Tibial nerve (tissue), 4 donors: ENCODE measurements around the gene NPLOC4. TPM values are rescaled to one million over a fixed set of nuclear protein-coding genes. Genes with fewer than 3 reads are reported as not detected.
A peak's percentile ranks its signal among the peaks of the same experiment; 100 is the strongest.

ENCODE experiments used
- DNase-seq, 2 donors: peaks; one replicate each; pipeline ENCODE4 v3.0.0-alpha.2; 2019; ENCODE audit warnings: low spot score in 2 of 2
- H3K27ac ChIP-seq, 4 donors: fragments of 200-600 bp; sonication (generic) in 3 of 4; one replicate each; pipeline ENCODE4 v1.5.1; 2017 to 2019; ENCODE audit warnings: mild to moderate bottlenecking in 1 of 4
- H3K27me3 ChIP-seq, 2 donors: fragments of 200-600 bp; sonication (generic) in 1 of 2; one replicate each; pipeline versions ENCODE4 v1.5.1 to v1.6.0; 2017 to 2019
- H3K36me3 ChIP-seq, 3 donors: fragments of 200-600 bp; sonication (generic); one replicate each; pipeline ENCODE4 v1.5.1; 2018 to 2019
- H3K4me1 ChIP-seq, 4 donors: fragments of 200-600 bp; sonication (generic) in 3 of 4; one replicate each; pipeline ENCODE4 v1.5.1; 2017 to 2019
- H3K4me3 ChIP-seq, 4 donors: fragments of 200-600 bp; sonication (generic) in 3 of 4; one replicate each; pipeline ENCODE4 v1.5.1; 2017 to 2019; ENCODE audit warnings: mild to moderate bottlenecking in 1 of 4, moderate library complexity in 1 of 4
- H3K9me3 ChIP-seq, 4 donors: fragments of 200-600 bp; sonication (generic) in 3 of 4; one replicate each; pipeline ENCODE4 v1.5.1; 2017 to 2019
- EP300 ChIP-seq, 2 donors: sonication (generic); formaldehyde crosslinking; IDR thresholded peaks; one replicate each; pipeline ENCODE4 v1.6.1; 2017; ENCODE audit warnings: antibody characterized with exemption in 2 of 2, mild to moderate bottlenecking in 1 of 2
- POLR2A ChIP-seq, 2 donors: fragments of 450-650 bp; IDR thresholded peaks; one replicate each; pipeline ENCODE4 v1.6.1; 2017; ENCODE audit warnings: antibody characterized with exemption in 2 of 2, mild to moderate bottlenecking in 2 of 2, moderate library complexity in 2 of 2
- WGBS, 2 donors: methylation state at CpG; one replicate each; pipeline ENCODE4 v1.1.5; 2018; 5-methylcytosine and 5-hydroxymethylcytosine counted together
- total RNA-seq, 4 donors: library from RNA; depleted of rRNA; stranded (reverse); fragments of >200 nt; gene quantifications; one replicate each; pipeline ENCODE4 v1.1.0, GENCODE V29; 2016
- TF ChIP-seq, protein P1 (sequence below), 5 experiments: fragments of 200-600 bp in 3 of 5; fragments of 450-650 bp in 2 of 5; sonication (generic) in 3 of 5; IDR thresholded peaks; one replicate each; pipeline ENCODE4 v1.5.1; 2016 to 2019; ENCODE audit warnings: antibody characterized with exemption in 5 of 5, mild to moderate bottlenecking in 3 of 5, moderate library complexity in 2 of 5

Gene NPLOC4
- total RNA-seq, 4 donors from 2014 or later, result 51.1 to 79.2 (median 62.1) TPM

GRCh38 chr17:81570964-81571363 lies 65.9 kb downstream of the NPLOC4 start:
- DNase-seq, result no peak
- Histone ChIP-seq H3K4me1 (peaks cover under 1 to 26% (median 19%) of the 10 kb centered on the region in 4 donors), H3K9me3 (no peaks in the 10 kb centered on the region), H3K27ac (no peak overlapping the region), H3K4me3 (no peak overlapping the region), H3K27me3 (no peaks in the 10 kb centered on the region), H3K36me3 (peaks cover 0 to 73% (median 7%) of the 10 kb centered on the region in 3 donors)
- WGBS, 2 donors, result 84 to 93% methylated on average over 11 of the region's 11 CpGs
- TF ChIP-seq POLR2A (IDR thresholded peaks at IDR 0.05), result no peak
- TF ChIP-seq, protein P1, sequence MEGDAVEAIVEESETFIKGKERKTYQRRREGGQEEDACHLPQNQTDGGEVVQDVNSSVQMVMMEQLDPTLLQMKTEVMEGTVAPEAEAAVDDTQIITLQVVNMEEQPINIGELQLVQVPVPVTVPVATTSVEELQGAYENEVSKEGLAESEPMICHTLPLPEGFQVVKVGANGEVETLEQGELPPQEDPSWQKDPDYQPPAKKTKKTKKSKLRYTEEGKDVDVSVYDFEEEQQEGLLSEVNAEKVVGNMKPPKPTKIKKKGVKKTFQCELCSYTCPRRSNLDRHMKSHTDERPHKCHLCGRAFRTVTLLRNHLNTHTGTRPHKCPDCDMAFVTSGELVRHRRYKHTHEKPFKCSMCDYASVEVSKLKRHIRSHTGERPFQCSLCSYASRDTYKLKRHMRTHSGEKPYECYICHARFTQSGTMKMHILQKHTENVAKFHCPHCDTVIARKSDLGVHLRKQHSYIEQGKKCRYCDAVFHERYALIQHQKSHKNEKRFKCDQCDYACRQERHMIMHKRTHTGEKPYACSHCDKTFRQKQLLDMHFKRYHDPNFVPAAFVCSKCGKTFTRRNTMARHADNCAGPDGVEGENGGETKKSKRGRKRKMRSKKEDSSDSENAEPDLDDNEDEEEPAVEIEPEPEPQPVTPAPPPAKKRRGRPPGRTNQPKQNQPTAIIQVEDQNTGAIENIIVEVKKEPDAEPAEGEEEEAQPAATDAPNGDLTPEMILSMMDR (IDR thresholded peaks at IDR 0.05), result no peak
- TF ChIP-seq EP300 (IDR thresholded peaks at IDR 0.05), result no peak

DNA sequence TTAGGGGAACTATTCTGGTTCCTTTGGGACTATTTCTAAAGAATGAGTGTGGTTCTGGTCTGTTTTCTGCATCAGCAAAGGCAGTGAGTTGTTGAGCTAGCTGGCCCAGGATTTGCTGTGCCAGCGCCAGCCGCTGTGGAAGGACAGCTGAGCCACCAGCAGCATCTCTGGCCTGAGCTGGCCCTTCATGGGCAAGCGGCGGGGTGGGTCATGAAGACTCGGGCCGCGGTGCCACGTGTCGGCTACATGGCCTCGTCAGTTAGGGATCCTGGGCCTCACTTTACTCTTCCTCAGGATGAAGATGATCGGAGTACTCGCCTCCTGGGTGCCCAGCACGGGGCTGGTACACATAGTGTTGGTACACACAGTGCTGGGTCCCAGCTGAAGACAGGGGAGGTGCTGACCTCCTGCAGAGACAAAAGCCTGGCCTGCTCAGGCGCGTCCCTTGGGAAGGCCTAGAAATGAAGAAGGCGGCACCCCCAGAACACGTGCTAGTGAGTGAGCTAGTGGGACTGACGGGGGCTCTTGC lies 66.9 kb downstream of the NPLOC4 start:
- Histone ChIP-seq H3K27me3 (no peaks in the 10 kb centered on the region), H3K27ac (no peak overlapping the region), H3K4me3 (no peak overlapping the region), H3K4me1 (peaks cover 3 to 32% (median 21%) of the 10 kb centered on the region in 4 donors), H3K9me3 (no peaks in the 10 kb centered on the region), H3K36me3 (peaks cover 0 to 74% (median 7%) of the 10 kb centered on the region in 3 donors)
- TF ChIP-seq, protein P1 (IDR thresholded peaks at IDR 0.05), result no peak
- 91 to 93% methylated on average over 18 of the region's 18 CpGs for WGBS, 2 donors
- DNase-seq, result no peak

- H3K27ac ChIP-seq, result peak overlapping the region in 1 of 4 donors; percentile 19
- H3K4me3 ChIP-seq, result no peak overlapping the region
- whole genome bisulfite sequencing, 2 donors, result 87 to 88% methylated on average over 10 of the region's 10 CpGs
- H3K4me1 ChIP-seq, result peaks cover 3 to 32% (median 21%) of the 10 kb centered on the region in 4 donors
- peaks cover 0 to 75% (median 7%) of the 10 kb centered on the region in 3 donors for H3K36me3 ChIP-seq
- DNase-seq, result no peak
- TF ChIP-seq EP300 (IDR thresholded peaks at IDR 0.05) (no peak), POLR2A (IDR thresholded peaks at IDR 0.05) (no peak)
- no peaks in the 10 kb centered on the region for H3K27me3 ChIP-seq
- no peaks in the 10 kb centered on the region for H3K9me3 ChIP-seq
Measured at GRCh38 chr17:81568416-81568815, 68.5 kb downstream of the NPLOC4 start.

- peak overlapping the region in 3 of 4 donors; percentile 65 to 85 (median 69) for H3K27ac ChIP-seq
- peaks cover 0 to 82% (median 7%) of the 10 kb centered on the region in 3 donors for H3K36me3 ChIP-seq
- no peak for DNase-seq
- H3K4me1 ChIP-seq, result peaks cover 3 to 32% (median 21%) of the 10 kb centered on the region in 4 donors
- no peaks in the 10 kb centered on the region for H3K9me3 ChIP-seq
- no peak overlapping the region for H3K4me3 ChIP-seq
- no peak for TF ChIP-seq POLR2A (IDR thresholded peaks at IDR 0.05)
- TF ChIP-seq, protein P1 (IDR thresholded peaks at IDR 0.05), result no peak
- TF ChIP-seq EP300 (IDR thresholded peaks at IDR 0.05), result no peak
- WGBS, 2 donors, result 39 to 40% methylated on average over 4 of the region's 4 CpGs
- no peaks in the 10 kb centered on the region for H3K27me3 ChIP-seq
Measured at GRCh38 chr17:81567191-81567590, 69.7 kb downstream of the NPLOC4 start.

- Histone ChIP-seq H3K36me3 (peaks cover 0 to 82% (median 7%) of the 10 kb centered on the region in 3 donors), H3K27ac (peak overlapping the region in 3 of 4 donors; percentile 65 to 85 (median 69)), H3K4me1 (peaks cover 3 to 32% (median 21%) of the 10 kb centered on the region in 4 donors), H3K27me3 (no peaks in the 10 kb centered on the region), H3K4me3 (peak overlapping the region in 1 of 4 donors; percentile 27), H3K9me3 (no peaks in the 10 kb centered on the region)
- DNase-seq, result peak; percentile 52 to 70
- WGBS, 2 donors, result 1 to 6% methylated on average over 6 to 8 of the region's 8 CpGs
- TF ChIP-seq POLR2A (IDR thresholded peaks at IDR 0.05) (no peak), EP300 (IDR thresholded peaks at IDR 0.05) (peak in 1 of 2 donors; percentile 58)
- TF ChIP-seq, protein P1 (IDR thresholded peaks at IDR 0.05), result no peak
Measured at GRCh38 chr17:81566461-81567126, 70.3 kb downstream of the NPLOC4 start.
